DND-41 (cell line): ENCODE results near the gene VWA8.

Experiments
- ATAC-seq: fragments of 200-7000 bp; cut with Tn5 transposase; 3 replicates; pipeline ENCODE4 v1.9.1; 2021; ENCODE audit warnings: low read depth; ENCODE audit not compliant: insufficient read depth
- DNase-seq: peaks from one replicate; pipeline ENCODE4 v3.0.0-alpha.2; 2020
- H2AFZ ChIP-seq: 2 replicates; pipeline ENCODE4 v1.6.0; 2012; ENCODE audit warnings: low read depth, low read length
- H3K27ac ChIP-seq: 2 replicates; pipeline ENCODE4 v1.5.1; 2012; ENCODE audit warnings: low read length, inconsistent platforms
- H3K27me3 ChIP-seq: fragments of 200-600 bp; sonication (generic); 2 replicates; pipeline ENCODE4 v1.6.0; 2012; ENCODE audit warnings: low read length, mild to moderate bottlenecking, inconsistent platforms; ENCODE audit not compliant: insufficient read depth, poor library complexity
- H3K36me3 ChIP-seq: 2 replicates; pipeline ENCODE4 v1.5.1; 2012; ENCODE audit warnings: low read length, inconsistent platforms; ENCODE audit not compliant: insufficient read depth
- H3K4me1 ChIP-seq: 2 replicates; pipeline ENCODE4 v1.5.1; 2012; ENCODE audit warnings: mild to moderate bottlenecking, low read length; ENCODE audit not compliant: insufficient read depth
- H3K4me2 ChIP-seq: 2 replicates; pipeline ENCODE4 v1.6.0; 2012; ENCODE audit warnings: mild to moderate bottlenecking, moderate library complexity, low read length, inconsistent platforms; ENCODE audit not compliant: insufficient read depth
- H3K4me3 ChIP-seq, 2 experiments: fragments of 200-600 bp in 1 of 2; shearing (Covaris generic) in 1 of 2; 2 replicates each; pipeline ENCODE4 v1.5.1; 2012 to 2016; ENCODE audit warnings: inconsistent platforms in 2 of 2, low read length in 2 of 2, mild to moderate bottlenecking in 2 of 2, low read depth in 1 of 2, moderate library complexity in 1 of 2
- H3K79me2 ChIP-seq: 2 replicates; pipeline ENCODE4 v1.6.0; 2012; ENCODE audit warnings: low read length, inconsistent platforms; ENCODE audit not compliant: insufficient read depth
- H3K9ac ChIP-seq: 2 replicates; pipeline ENCODE4 v1.6.0; 2012; ENCODE audit warnings: low read depth, mild to moderate bottlenecking, inconsistent platforms, low read length, moderate library complexity
- H3K9me3 ChIP-seq: 2 replicates; pipeline ENCODE4 v1.5.1; 2012; ENCODE audit warnings: low read length, moderate library complexity, mild to moderate bottlenecking, inconsistent platforms; ENCODE audit not compliant: insufficient read depth, severe bottlenecking
- H4K20me1 ChIP-seq: 2 replicates; pipeline ENCODE4 v1.6.0; 2012; ENCODE audit warnings: low read length; ENCODE audit not compliant: insufficient read depth
- EZH2 ChIP-seq: IDR thresholded peaks from 3 replicates; pipeline ENCODE4 v1.6.1; 2012; ENCODE audit warnings: borderline replicate concordance, low read depth, mild to moderate bottlenecking, moderate library complexity, low read length, inconsistent platforms; ENCODE audit not compliant: severe bottlenecking
- TF ChIP-seq, protein P1 (sequence below): IDR thresholded peaks from 2 replicates; pipeline ENCODE4 v1.5.1; 2012; ENCODE audit warnings: borderline replicate concordance, low read length, moderate library complexity, mild to moderate bottlenecking; ENCODE audit not compliant: poor library complexity, severe bottlenecking; ENCODE audit errors: extremely low read depth

Gene VWA8

DNA sequence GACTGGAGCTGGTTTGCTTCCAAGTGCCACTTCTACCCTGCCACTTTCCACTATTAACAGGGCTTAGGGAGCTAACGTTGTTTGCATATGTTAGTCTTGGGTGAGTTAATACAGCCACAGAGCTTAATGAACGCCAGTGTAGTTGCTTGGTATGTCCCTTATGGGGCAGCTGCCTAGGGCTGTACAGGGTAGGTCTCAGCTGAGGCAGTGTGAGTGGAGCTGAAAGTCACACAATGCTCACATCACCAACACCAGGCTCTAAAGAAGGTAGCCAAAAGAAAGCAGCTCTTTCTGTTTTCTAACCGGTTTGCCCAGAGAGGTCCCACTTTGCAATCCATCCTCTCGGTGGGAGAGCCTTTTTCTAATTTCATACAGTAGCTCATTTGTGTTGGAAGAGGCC is 317.4 kb downstream of the VWA8 start:
- H3K4me2 ChIP-seq: no peak overlapping the region
- H3K4me3 ChIP-seq: no peak overlapping the region
- no peaks in the 10 kb centered on the region for H3K36me3 ChIP-seq
- no peaks in the 10 kb centered on the region for H3K4me1 ChIP-seq
- no peaks in the 10 kb centered on the region for H3K79me2 ChIP-seq
- H4K20me1 ChIP-seq: no peaks in the 10 kb centered on the region
- H3K9me3 ChIP-seq: no peaks in the 10 kb centered on the region
- no peak overlapping the region for H2AFZ ChIP-seq
- no peak for ATAC-seq
- DNase-seq: no peak
- no peaks in the 10 kb centered on the region for H3K27me3 ChIP-seq
- H3K27ac ChIP-seq: no peak overlapping the region
- TF ChIP-seq, protein P1, sequence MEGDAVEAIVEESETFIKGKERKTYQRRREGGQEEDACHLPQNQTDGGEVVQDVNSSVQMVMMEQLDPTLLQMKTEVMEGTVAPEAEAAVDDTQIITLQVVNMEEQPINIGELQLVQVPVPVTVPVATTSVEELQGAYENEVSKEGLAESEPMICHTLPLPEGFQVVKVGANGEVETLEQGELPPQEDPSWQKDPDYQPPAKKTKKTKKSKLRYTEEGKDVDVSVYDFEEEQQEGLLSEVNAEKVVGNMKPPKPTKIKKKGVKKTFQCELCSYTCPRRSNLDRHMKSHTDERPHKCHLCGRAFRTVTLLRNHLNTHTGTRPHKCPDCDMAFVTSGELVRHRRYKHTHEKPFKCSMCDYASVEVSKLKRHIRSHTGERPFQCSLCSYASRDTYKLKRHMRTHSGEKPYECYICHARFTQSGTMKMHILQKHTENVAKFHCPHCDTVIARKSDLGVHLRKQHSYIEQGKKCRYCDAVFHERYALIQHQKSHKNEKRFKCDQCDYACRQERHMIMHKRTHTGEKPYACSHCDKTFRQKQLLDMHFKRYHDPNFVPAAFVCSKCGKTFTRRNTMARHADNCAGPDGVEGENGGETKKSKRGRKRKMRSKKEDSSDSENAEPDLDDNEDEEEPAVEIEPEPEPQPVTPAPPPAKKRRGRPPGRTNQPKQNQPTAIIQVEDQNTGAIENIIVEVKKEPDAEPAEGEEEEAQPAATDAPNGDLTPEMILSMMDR: no peak
- no peak for TF ChIP-seq EZH2
- H3K9ac ChIP-seq: no peak overlapping the region

DNA sequence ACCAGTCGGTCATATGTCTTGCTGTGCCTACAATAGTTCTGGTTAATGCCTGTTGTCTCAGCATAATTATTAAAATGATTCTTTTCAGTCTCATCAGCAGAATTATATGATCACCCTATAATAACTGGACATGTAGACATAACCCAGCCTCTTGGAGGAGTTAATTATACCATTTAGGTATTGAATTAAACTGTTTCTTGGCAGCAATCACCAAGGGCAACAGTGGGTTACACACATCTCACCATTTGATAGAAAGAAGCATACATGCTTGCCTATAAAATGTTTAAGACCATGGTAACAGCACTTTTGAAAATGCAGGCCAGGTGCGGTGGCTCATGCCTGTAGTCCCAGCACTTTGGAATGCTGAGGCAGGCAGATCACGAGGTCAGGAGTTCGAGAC is 318.9 kb downstream of the VWA8 start:
- no peaks in the 10 kb centered on the region for H4K20me1 ChIP-seq
- H3K9me3 ChIP-seq: no peaks in the 10 kb centered on the region
- H3K4me2 ChIP-seq: no peak overlapping the region
- no peak overlapping the region for H2AFZ ChIP-seq
- no peak for ATAC-seq
- H3K9ac ChIP-seq: no peak overlapping the region
- H3K36me3 ChIP-seq: no peaks in the 10 kb centered on the region
- H3K4me1 ChIP-seq: no peaks in the 10 kb centered on the region
- no peak for DNase-seq
- no peaks in the 10 kb centered on the region for H3K27me3 ChIP-seq
- no peak overlapping the region for H3K27ac ChIP-seq
- TF ChIP-seq EZH2: no peak
- TF ChIP-seq, protein P1: no peak
- H3K79me2 ChIP-seq: no peaks in the 10 kb centered on the region
- no peak overlapping the region for H3K4me3 ChIP-seq

DNA sequence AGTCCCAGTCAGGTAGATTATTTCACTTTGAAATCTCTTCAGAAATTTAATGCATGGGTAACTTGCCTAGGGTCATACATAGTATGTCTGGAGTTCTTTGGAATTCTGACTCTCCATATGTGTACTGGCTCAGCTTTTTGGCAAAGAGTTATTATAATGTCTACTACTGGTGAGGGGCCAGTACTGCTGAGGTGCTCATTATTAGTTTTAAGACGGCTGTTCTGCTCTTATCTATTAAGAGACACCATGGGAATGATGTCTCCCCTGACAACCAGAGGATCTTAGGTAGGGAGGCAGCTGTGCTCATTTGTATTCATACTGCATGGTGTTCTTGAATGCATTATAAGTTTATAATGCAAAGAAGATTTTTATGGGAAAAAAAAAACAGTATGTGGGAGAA is 319.5 kb downstream of the VWA8 start:
- Histone ChIP-seq H3K4me1 (no peaks in the 10 kb centered on the region), H4K20me1 (no peaks in the 10 kb centered on the region), H3K4me3 (no peak overlapping the region), H3K9me3 (no peaks in the 10 kb centered on the region), H3K27ac (no peak overlapping the region), H3K36me3 (no peaks in the 10 kb centered on the region), H3K27me3 (no peaks in the 10 kb centered on the region), H3K79me2 (no peaks in the 10 kb centered on the region), H2AFZ (no peak overlapping the region), H3K4me2 (no peak overlapping the region), H3K9ac (no peak overlapping the region)
- DNase-seq (no peak), ATAC-seq (no peak)
- TF ChIP-seq, protein P1: no peak
- TF ChIP-seq EZH2: no peak

DNA sequence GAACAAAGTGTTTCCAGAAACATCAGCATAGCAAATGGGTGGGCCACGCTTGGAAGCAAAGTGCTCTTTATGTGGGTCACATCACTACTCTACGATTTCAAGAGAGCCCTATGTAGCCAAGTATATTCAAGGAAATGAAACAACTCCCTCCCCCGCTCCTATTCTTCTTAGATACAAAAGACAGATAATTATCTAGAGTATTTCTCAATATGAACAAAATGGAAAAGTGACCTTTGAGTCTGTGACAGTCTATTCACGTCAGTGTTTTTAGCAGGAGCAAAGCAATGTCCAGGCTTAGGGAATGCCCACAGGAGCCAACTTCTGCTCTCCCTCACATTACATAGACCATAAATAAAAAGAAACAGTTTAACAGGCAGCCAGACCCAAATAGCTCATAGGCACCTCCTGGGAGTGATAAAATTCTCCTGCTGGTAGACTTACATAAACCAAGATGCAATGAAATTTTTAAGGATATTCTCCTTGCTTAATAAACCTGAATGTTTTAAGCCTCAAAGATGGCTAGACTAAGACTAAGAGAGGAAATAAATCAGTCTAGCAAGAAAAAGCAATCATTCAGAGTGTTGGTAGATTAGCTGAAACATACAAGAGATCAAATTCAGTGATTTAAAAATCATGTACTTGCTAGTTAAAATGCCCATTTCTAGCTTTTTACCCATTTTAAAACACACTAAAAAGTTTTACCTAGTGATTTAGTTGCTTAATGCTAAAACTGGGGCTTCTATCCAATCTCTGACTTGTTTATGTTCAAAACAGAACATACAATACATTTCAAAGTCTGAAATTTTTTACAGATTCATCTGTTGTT is 320.7 kb downstream of the VWA8 start:
- H3K27me3 ChIP-seq: no peaks in the 10 kb centered on the region
- no peaks in the 10 kb centered on the region for H4K20me1 ChIP-seq
- H3K9ac ChIP-seq: no peak overlapping the region
- H3K36me3 ChIP-seq: no peaks in the 10 kb centered on the region
- no peaks in the 10 kb centered on the region for H3K79me2 ChIP-seq
- no peak overlapping the region for H3K4me3 ChIP-seq
- no peak for TF ChIP-seq EZH2
- TF ChIP-seq, protein P1: no peak
- H3K4me1 ChIP-seq: no peaks in the 10 kb centered on the region
- H3K4me2 ChIP-seq: no peak overlapping the region
- no peak overlapping the region for H3K27ac ChIP-seq
- DNase-seq: no peak
- no peak for ATAC-seq
- H3K9me3 ChIP-seq: no peaks in the 10 kb centered on the region
- H2AFZ ChIP-seq: no peak overlapping the region
